Stimulated activated CD8-positive, alpha-beta memory T cell treated with anti-CD3 and anti-CD28 coated beads, Interleukin-12 subunit alpha, Interleukin-12 subunit beta, amount 100 ng/mL, for 24 hours (primary cell): Measurements from ENCODE around the gene RPS6KA1.
"Not testable (repeated sequence)": the region's sequence is repeated elsewhere in the genome, so short reads cannot be mapped to it uniquely, and the experiment has no call there.

Experiments used
- DNase-seq: peaks from one replicate; pipeline ENCODE4 v3.0.0-alpha.2; 2020; ENCODE audit errors: extremely low read depth

The RPS6KA1 gene

DNA sequence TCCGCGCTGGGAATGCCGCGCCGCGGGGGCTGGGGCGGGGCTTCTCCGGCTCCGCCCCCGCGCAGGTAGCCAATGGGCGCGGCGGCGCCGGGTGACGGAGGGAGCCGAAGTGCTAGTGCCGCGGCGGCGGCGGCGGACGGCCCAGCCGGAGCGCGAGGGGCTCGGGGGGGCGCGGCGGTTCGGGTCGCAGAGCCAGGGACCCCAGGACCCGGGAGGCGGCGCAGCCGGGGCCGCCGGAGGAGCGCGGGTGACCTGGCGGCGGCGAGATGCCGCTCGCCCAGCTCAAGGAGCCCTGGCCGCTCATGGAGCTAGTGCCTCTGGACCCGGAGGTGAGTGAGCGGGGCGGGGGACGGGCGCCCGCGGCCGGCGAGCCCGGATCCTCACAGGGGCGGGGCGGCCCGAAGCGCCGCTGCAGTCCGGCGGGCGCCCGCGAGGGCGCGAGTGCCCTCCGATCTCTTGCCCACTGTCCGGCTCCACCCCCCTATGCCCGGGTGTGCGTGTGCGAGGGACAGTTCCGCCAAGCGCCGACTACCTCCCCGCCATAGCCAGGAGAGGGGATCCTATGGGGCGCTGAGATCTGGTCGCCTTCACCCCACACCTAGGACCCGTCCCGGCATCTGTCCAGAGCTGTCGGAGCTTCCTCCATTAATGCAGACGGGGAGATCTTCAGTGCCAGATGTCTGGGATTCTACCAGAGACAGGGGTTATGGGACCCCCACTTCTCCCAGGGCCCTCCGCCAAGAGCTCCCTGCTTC is at the start of gene RPS6KA1:
RPS6KA1 (plus strand) TSS at position 107 of the 755 bp plus-strand sequence; CDS start at position 267, 160 bp downstream.
- peak; percentile 23 for DNase-seq

DNA sequence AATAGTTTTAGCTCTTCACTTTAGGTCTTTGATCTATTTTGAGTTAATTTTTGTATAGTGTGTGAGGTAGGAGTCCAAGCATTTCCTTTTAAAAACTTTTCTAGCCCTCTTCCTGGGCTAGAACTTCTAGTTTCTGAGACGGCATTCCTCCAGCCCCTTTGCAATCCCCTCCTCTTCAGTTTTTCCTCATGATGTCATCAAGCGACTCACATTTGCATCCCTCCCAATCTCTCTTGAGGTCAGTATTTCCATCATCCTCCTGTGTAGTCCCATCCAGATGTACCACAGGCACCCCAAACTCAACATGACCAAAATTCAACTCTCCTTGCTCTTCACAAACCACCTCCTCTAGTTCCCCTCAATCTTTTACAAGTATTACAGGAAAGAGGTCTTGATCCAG is 46.6 kb upstream of the RPS6KA1 start:
- DNase-seq: no peak

DNA sequence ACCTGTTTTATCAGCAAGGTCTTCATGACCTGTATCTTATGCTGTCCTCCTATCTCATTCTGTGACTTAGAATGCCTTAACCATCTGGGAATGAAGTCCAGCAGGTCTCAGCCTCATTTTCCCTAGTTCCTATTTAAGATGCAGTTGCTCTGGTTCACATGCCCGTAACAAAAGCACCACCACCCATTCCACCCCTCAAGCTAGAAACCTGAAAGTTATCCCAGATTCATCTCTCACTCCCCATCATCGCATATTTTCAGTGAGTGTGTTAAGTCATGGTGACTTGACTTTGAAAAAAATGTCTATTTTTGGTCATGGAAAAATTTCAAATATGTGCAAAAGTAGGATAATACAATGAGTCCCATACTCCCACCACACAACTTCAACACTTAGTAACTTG is 45.6 kb upstream of the RPS6KA1 start:
- no peak for DNase-seq

DNA sequence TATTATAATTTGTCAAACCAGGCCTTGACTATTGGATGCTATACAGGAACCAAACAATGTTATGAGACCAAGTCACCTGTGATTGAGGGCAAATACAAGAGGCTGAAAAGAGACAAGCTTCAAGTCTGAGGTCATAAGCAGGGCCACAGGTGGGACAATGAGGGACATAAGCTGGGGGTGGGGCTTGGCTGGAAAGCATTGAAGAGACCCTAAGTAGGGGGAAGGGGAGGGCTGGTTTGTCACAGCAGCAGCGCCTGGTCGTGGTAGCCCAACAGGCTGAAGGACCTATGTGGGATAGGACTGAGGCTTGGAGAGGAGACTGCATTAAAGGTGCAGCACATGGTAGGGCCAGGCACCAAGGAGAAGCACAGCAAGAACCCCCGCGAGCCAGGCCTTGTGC is 39.4 kb upstream of the RPS6KA1 start:
- DNase-seq: no peak

DNA sequence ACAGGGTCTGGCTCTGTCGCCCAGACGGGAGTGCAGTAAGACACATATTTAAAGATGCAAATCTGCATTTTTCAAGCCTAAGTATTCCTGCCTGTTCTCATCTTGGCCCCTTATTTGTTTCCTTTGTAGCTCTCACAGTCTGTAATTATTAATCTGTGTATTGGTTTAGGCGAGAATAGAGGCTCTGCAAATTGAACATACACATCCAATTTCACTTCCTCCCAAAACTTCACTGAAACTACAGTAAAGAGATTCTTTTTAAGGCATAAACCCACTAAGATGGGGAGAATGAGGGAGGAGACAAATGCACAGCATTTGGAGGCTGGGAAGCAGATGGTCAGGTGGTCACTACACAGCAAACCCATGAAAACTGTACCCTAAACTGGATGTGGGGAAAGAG is 36.3 kb upstream of the RPS6KA1 start:
- DNase-seq: no peak

DNA sequence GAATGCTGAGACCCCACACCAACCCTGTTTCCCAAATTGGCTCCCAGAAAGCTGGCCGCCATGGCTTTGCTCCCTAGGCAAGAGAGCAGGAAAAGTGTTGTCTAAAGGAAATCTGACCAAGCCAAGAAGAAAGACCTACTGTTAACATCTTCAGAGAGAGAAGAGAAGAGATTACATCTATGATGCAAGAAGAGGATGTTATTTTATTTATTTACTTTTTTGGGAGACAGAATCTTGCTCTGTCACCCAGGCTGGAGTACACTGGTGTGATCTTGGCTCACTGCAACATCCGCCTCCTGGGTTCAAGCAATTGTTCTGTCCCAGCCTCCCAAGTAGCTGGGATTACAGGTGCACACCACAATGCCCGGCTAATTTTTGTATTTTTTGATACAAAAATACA is 35.6 kb upstream of the RPS6KA1 start:
- DNase-seq: no peak

DNA sequence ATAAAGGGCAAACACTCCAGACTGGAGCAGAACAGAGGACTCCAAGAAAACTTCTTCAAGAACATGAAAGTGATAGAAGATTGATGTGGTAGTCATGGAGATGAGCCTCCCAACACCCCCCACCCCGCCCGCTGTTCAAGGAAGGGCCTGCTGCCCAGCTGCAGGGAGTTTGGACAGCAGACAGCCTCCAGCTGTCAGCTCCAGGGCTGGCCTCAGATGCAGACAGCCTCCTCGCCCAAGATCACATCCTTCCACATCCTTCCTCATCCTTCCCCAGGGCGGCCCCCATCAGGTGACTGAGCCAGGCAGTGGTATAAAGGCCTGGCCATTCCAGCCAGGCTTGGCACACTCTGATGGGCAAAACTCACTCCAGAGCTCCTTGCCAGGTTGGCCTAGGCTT is 32.7 kb upstream of the RPS6KA1 start:
- DNase-seq: no peak

DNA sequence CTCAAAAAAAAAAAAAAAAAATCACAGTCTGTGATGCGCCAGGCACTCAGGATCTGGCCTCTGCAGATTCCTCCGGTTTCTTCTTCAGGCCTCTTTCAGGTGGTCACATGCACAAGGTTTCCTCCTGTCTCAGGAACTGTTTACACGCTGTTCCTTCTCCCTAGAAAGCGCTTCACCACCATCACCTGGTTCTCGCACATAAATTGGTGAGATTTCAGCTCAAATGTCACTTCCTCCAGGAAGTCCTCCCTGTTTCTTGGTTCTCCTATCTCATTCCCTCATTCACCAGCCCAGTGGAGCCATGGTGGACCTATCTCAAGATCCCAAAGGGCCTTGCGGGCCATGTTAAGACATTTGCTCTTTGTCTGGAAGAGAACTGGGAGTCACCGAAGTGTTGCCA is 30.7 kb upstream of the RPS6KA1 start:
- no peak for DNase-seq

DNA sequence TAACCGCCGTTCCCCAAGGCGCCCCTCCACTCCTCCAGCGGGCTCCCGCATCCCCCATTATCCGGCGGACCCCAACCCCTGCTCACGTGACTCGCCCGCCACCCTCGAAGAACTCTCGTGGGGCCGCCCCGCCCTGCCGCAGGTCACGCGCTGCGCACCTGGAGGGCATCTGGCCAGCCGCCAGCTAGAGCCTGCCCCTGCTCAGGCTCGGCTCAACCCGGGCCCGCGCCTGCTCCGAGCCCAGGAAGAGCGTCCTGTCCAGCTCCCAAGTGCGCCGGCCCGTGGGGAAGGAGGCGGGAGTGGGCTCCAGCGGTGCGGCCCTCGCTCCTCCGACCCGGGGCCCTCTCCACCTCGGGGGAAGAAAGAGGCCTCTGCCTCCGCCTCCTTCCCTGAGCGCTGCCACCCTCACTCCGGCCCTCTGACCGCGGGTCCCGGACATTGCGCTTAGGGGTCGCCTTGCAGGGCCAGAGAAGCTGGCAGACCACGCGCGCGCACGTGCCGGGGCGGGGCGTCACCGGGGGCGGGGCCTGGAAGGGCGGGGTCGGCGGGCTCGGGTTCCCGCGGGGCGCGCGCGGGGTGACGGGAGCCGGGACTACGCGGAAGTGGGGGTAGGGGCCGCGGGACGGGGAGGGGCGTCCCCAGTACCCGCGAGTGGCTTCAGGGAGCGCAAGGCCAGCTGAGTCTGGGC is 28.9 kb upstream of the RPS6KA1 start:
- peak; percentile 81 for DNase-seq

DNA sequence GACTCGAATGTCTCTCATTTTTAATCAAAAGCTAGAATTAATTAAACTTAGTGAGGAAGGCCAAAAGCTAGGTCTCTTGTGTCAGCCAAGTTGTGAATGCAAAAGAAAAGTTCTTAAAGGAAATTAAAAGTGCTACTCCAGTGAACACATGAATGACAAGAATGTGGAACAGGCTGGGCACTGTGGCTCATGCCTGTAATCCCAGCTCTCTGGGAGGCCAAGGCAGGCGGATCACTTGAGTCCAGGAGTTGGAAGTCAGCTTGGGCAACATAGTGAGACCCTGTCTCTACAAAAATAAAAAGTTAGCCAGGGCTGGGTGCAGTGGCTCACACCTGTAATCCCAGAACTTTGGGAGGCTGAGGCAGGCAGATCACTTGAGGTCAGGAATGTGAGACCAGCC is 18.9 kb upstream of the RPS6KA1 start:
- DNase-seq: not testable (repeated sequence)

DNA sequence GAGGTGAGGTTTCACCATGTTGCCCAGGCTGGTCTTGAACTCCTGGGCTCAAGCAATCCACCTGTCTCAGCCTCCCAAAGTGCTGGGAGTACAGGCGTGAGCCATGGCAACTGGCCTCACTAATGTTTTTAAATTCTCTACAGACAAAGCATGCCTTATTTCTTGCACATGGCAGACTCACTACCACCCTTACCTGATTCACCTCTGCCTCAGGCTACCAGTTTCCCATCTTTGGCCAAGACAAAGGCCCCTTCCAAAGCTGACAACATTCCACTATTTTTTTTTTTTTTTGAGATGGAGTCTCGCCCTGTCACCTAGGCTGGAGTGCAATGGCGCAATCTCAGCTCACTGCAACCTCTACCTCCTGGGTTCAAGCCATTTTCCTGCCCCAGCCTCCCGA is 13.7 kb upstream of the RPS6KA1 start:
- not testable (repeated sequence) for DNase-seq

DNA sequence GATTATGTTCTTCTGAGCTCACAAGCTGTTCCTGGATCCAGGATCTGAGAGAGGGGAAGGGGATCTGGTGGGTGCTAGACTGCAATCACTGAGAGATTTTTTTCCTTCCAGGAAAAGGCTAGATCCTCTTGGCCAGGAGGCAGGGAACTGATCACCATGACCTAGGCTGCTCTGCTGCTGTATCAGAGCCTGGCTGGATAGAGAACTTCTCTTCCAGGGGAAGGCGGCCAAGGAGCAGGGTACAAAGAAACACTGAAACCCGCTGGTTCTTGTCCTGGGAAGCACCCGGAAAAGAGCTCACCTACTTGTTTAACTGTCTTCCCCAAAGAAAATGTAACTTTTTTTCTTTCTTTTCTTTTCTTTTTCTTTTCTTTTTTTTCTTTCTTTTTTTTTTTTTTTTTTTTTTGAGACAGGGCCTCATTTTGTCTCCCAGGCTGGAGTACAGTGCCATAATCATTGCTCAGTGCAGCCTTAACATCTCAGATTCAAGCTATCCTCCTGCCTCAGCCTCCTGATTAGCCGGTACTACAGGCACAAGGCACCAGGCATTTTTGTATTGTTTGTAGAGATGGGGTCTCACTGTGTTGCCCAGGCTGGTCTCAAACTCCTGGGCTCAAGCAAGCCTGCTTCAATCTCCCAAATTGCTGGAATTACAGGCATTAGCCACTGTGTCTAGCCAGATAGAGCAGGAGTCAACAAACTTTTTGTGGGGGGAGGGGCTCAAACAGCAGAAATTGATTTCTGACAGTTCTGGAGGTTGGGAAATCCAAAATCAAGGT is 12.4 kb upstream of the RPS6KA1 start:
- no peak for DNase-seq

DNA sequence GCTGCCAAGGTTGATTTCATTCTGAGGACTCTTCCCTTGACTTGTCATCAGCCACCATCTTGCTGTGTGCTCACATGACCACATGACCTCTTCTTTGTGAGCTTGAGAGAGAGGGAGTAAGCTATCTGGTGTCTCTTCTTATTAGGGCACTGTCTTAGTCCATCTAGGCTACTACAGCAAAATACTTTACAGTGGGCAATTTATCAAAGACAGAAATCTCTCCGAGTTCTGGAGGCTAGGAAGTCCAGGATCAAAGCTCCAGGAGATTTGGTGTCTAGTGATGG is 11.9 kb upstream of the RPS6KA1 start:
- no peak for DNase-seq

DNA sequence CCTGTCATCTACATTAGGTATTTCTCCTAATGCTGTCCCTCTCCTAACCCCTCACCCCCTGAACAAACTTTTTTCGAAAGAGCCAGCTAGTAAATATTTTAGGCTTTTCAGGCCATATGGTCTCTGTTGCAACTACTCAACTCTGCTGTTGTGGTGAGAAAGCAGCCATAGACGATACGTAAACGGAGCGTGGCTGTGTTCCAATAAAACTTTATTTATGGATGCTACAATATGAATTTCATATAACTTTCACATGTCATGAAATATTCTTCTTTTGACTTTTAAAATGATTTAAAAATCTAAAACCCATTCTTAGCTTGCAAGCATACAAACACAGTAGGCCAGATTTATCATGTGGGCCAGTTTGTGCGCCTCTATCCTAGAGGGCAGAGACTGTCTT is 11.2 kb upstream of the RPS6KA1 start:
- no peak for DNase-seq

DNA sequence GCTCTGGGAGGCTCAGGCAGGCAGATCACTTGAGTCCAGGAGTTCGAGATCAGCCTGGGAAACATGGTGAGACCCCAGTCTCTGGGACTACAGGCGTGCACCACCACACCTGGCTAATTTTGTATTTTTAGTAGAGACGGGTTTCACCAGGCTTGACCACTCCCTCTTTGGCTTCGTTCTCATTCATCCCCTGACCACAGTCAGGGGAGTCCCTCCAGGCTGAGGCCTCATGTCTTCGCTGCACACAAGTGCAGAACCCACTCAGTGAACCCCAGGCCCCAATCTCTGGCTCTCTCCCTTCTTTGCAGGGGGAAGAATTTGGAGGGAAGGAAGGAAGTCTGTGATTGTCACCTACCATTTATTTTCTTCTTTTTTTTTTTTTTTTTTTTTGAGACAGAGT is 9.2 kb upstream of the RPS6KA1 start:
- no peak for DNase-seq

DNA sequence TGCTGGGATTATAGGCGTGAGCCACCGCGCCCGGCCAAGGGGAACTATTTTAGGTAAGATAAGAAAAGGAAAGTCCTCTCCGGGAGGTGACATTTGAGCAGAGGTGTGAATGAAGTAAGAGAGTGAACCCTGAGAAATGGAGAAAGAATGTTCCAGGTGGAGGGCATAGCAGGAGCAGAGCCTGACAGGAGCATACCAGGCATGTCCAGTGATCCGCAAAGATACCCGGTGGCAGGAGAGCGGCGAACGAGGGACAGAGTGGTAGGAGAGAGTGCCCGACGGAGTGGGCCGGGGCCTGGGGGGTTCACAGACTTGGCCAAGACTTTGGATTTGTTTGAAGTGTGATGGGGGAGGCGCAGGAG is 7.9 kb upstream of the RPS6KA1 start:
- DNase-seq: no peak

DNA sequence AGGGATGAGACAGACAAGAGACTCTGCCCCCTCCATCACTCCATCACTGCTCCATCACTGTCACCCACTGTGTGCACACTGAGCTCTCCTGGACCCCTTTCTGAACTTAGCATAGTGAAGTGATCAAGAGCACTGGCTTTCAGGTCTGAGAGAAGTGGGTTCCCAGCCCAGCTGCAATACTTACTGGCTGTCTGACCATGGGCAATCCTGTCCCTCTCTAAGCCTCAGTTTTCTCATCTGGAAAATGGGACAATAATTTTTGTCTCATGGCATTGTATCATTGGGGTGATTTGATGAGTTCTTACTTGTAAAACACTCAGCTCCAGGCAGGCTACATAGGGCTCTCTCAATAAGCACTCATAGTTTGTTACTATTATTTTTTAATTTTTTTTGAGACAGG is 7.5 kb upstream of the RPS6KA1 start:
- DNase-seq: no peak

DNA sequence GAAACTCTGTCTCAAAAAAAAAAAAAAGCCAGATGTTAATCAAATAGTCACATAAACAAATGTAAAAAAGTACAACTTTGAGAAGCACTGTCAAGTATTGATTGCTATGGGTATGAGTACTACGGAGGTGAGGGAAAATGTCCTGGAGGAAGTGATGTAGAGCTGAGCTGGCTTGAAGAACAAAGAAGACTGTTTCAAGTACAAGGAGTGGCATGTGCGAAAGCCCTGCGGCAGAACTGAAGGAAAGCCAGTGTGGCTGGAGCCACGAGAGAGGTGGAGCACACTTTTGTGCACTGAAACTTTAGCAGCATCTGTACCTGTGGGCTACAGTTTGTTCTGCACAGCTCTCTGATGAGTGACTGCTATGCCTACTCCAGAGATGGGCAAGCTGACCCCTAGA is 5.4 kb upstream of the RPS6KA1 start:
- no peak for DNase-seq

DNA sequence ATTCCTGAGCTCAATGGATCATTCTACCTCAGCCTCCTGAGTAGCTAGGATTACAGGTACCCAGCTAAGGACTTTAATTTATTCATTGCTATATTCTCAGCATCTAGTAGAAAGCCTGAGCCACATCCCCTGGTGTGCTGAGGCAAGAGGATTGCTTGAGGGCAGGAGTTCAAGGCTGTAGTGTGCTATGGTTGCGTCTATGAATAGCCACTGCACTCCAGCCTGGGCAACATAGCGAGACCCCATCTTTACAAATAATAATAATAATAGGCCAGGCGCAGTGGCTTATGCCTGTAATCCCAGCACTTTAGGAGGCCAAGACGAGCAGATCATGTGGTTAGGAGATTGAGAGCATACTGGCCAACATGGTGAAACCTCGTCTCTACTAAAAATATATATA is 3.3 kb upstream of the RPS6KA1 start:
- no peak for DNase-seq

DNA sequence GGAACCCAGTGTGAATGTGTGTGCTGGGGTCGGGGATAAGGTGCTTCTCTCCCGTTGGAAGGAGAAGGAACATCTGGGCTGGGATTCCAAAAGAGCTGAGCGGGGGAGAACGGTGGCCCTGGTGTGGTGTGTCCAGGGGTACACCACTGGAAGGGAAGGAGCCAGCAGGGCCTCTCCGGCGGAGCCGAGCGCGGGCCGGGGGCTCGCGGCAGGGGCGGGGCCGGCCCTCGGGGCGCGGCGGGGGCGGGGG is 231 bp upstream of the RPS6KA1 start:
- no peak for DNase-seq

DNA sequence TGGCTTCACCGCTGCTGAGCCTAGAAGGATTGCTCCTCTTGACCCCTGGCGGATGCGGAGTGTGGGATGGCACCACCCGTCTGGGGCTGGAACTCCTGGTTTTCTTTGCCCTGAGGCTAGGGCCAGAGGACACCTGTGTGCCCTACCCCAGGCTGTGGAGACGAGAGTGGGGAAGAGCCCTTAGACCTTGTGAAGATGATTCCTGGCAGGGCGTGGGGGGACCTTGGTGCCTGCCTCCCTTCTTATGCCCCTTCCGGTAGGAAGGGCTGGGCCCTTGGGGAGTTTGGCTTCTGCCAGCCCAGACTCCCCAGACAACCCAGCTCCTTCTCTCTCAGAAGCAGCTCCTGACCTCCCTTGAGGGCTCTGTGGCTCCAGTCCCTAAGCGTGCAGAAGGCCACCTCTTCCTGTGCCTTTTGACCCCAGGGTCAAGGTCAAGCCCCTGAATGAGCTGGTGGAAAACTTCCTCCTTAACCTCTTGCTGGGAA is 891 bp downstream of the RPS6KA1 start:
- DNase-seq: no peak

DNA sequence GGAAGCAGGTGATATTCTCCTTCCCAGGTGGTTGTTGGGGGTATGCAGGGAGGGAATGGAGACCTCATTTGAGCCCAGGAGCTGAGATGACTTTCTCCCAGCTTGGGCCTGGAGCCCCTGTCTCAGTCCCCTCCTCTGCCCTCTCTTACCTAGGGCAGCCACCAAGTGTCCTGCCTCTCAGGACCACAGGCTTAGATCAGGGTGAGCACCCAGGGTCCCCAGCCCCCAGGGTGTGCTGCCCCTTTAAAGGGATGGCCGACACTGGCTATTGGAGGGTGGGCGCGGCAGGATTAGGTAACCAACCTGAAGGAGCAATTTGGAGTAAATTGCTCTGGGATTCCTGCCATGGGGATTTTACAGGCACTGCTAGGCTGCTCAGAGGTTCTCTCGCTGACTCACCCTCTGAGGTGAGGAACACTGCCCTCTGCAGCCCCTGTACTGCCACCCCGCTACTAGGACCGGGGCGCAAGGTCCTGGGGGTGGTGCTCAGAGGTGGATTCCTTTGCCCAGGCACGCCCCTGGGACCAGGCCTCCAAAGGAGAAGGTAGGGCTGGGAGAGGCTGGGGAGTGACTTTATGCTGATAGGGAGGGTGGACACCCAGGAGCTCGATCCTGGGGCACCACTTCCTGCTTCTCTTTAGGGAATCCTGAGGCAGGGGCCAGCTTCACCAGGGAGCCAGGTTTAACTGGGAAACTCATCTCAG is 1.5 kb downstream of the RPS6KA1 start:
- DNase-seq: no peak
